GM12892 (cell line): ENCODE data around the gene TEX51.

ENCODE experiments used
- POLR2A ChIP-seq: IDR thresholded peaks from 2 replicates; pipeline ENCODE4 v1.6.1; 2011; ENCODE audit warnings: low read depth, low read length, control low read depth
- POLR2AphosphoS5 ChIP-seq: IDR thresholded peaks from 2 replicates; pipeline ENCODE4 v1.6.1; 2011; ENCODE audit warnings: low read depth, low read length, control low read depth

GRCh38 chr2:126877041-126877440 lies 21.6 kb upstream of the TEX51 start:
- no peak for TF ChIP-seq POLR2AphosphoS5
- no peak for TF ChIP-seq POLR2A
